HG03575 (cell line): ENCODE data around the gene PREX1.

Experiments used
- ATAC-seq: cut with Tn5 transposase; IDR thresholded peaks from one replicate; pipeline ENCODE4 v1.9.1; 2021; ENCODE audit not compliant: unreplicated experiment, insufficient number of reproducible peaks, low FRiP score; ENCODE audit errors: extremely low read depth

PREX1 gene

GRCh38 chr20:48684501-48685041, 143.2 kb downstream of the PREX1 start:
- no peak for ATAC-seq

- ATAC-seq, result no peak
These were observed 144.2 kb downstream of the PREX1 start for GRCh38 chr20:48683467-48684175.

GRCh38 chr20:48682529-48683363, 145.1 kb downstream of the PREX1 start:
- ATAC-seq, result no peak

- ATAC-seq, result no peak
These were observed 145.8 kb downstream of the PREX1 start for GRCh38 chr20:48681873-48682426.

- ATAC-seq, result no peak
These were observed 146.5 kb downstream of the PREX1 start for GRCh38 chr20:48681201-48681872.

- no peak for ATAC-seq
These were observed 147.1 kb downstream of the PREX1 start for GRCh38 chr20:48680650-48681049.

- ATAC-seq, result no peak
These were observed 148.2 kb downstream of the PREX1 start for GRCh38 chr20:48679599-48679998.

GRCh38 chr20:48679011-48679410, 148.8 kb downstream of the PREX1 start:
- ATAC-seq, result no peak

- no peak for ATAC-seq
These were observed 149.4 kb downstream of the PREX1 start for GRCh38 chr20:48678421-48678820.

GRCh38 chr20:48676795-48677460, 150.9 kb downstream of the PREX1 start:
- no peak for ATAC-seq

GRCh38 chr20:48676125-48676524, 151.7 kb downstream of the PREX1 start:
- ATAC-seq, result no peak

GRCh38 chr20:48674461-48674860, 153.3 kb downstream of the PREX1 start:
- ATAC-seq, result no peak

- no peak for ATAC-seq
These were observed 154.3 kb downstream of the PREX1 start for GRCh38 chr20:48673507-48673906.

- no peak for ATAC-seq
These were observed 155.5 kb downstream of the PREX1 start for GRCh38 chr20:48672324-48672723.

- no peak for ATAC-seq
These were observed 156.7 kb downstream of the PREX1 start for GRCh38 chr20:48671141-48671540.

GRCh38 chr20:48669946-48670605, 157.7 kb downstream of the PREX1 start:
- ATAC-seq, result no peak

GRCh38 chr20:48668451-48668946, 159.3 kb downstream of the PREX1 start:
- ATAC-seq, result no peak

- ATAC-seq, result no peak
These were observed 159.8 kb downstream of the PREX1 start for GRCh38 chr20:48667889-48668413.
